SU-DHL-6 (cell line): ENCODE data around the gene ZMYND8.

ENCODE experiments used
- H2AFZ ChIP-seq: fragments of 200-600 bp; sonication (generic); 2 replicates; pipeline ENCODE4 v1.6.1; 2014; ENCODE audit warnings: low read depth, mild to moderate bottlenecking, moderate library complexity, mixed read lengths, antibody characterized with exemption, low read length; ENCODE audit not compliant: severe bottlenecking
- H3F3A ChIP-seq: fragments of 200-600 bp; shearing (Covaris generic); 2 replicates; pipeline ENCODE4 v1.6.0; 2016; ENCODE audit warnings: antibody characterized with exemption, mild to moderate bottlenecking; ENCODE audit not compliant: insufficient read depth
- H3K27ac ChIP-seq: fragments of 200-600 bp; sonication (generic); 2 replicates; pipeline ENCODE4 v1.5.1; 2016; ENCODE audit warnings: low read depth, mild to moderate bottlenecking, low read length, moderate library complexity, mixed read lengths
- H3K27me3 ChIP-seq: fragments of 200-600 bp; sonication (generic), shearing (Covaris generic); 2 replicates; pipeline ENCODE4 v1.6.0; 2014; ENCODE audit warnings: mild to moderate bottlenecking, low read length
- H3K36me3 ChIP-seq: fragments of 200-600 bp; sonication (generic); 2 replicates; pipeline ENCODE4 v1.6.1; 2014; ENCODE audit warnings: mild to moderate bottlenecking, low read length, mixed read lengths
- H3K4me2 ChIP-seq: fragments of 300-600, 200-600 bp; shearing (Covaris generic), sonication (generic); 2 replicates; pipeline ENCODE4 v1.6.0; 2014; ENCODE audit warnings: low read length, low read depth, mild to moderate bottlenecking; ENCODE audit not compliant: poor library complexity, severe bottlenecking
- H3K4me3 ChIP-seq: fragments of 200-600 bp; sonication (generic); 2 replicates; pipeline ENCODE4 v1.5.1; 2014; ENCODE audit warnings: antibody characterized with exemption, low read length, mild to moderate bottlenecking, mixed read lengths; ENCODE audit not compliant: insufficient read depth, poor library complexity, severe bottlenecking
- H3K79me2 ChIP-seq: fragments of 200-600 bp; sonication (generic); 2 replicates; pipeline ENCODE4 v1.6.1; 2014; ENCODE audit warnings: mild to moderate bottlenecking, low read length, moderate library complexity; ENCODE audit not compliant: insufficient read depth
- H3K9ac ChIP-seq: fragments of 200-600 bp; sonication (generic); 2 replicates; pipeline ENCODE4 v1.7.0; 2014; ENCODE audit warnings: mild to moderate bottlenecking, low read length
- H3K9me2 ChIP-seq: fragments of 200-600 bp; sonication (generic); replicated peaks from 2 replicates; pipeline ENCODE4 v1.6.1; 2014; ENCODE audit warnings: low read length; ENCODE audit not compliant: insufficient read depth
- H3K9me3 ChIP-seq: fragments of 200-600 bp; sonication (generic); 2 replicates; pipeline ENCODE4 v1.6.1; 2014; ENCODE audit warnings: low read length, mixed read lengths; ENCODE audit not compliant: insufficient read depth
- H4K20me1 ChIP-seq: fragments of 200-600 bp; sonication (generic); 2 replicates; pipeline ENCODE4 v1.6.1; 2014; ENCODE audit warnings: low read depth, mild to moderate bottlenecking, antibody characterized with exemption, low read length, moderate library complexity, mixed read lengths
- EZH2phosphoT487 ChIP-seq: fragments of 200-600 bp; sonication (generic), shearing (Covaris generic); conservative IDR thresholded peaks from 2 replicates; pipeline ENCODE4 v1.6.1; 2018; ENCODE audit warnings: mild to moderate bottlenecking, antibody characterized with exemption, low read length, moderate library complexity, mixed read lengths
- TF ChIP-seq, protein P1 (sequence below): fragments of 200-600 bp; sonication (generic); IDR thresholded peaks from one replicate; pipeline ENCODE4 v1.5.1; 2017; ENCODE audit warnings: antibody characterized with exemption, mild to moderate bottlenecking, low read length, moderate library complexity; ENCODE audit not compliant: insufficient read depth, poor library complexity, severe bottlenecking

The ZMYND8 gene

GRCh38 chr20:47318586-47319516 is 37.6 kb downstream of the ZMYND8 start:
- Histone ChIP-seq H3F3A (no peaks in the 10 kb centered on the region), H3K4me3 (no peak overlapping the region), H3K36me3 (no peaks in the 10 kb centered on the region), H3K27ac (no peak overlapping the region), H3K9ac (no peak overlapping the region), H3K4me2 (no peak overlapping the region), H2AFZ (no peak overlapping the region), H3K9me3 (no peaks in the 10 kb centered on the region), H4K20me1 (peaks cover 2% of the 10 kb centered on the region; the same call in 1 of the 2 replicates), H3K27me3 (no peaks in the 10 kb centered on the region), H3K9me2 (no peaks in the 10 kb centered on the region), H3K79me2 (peaks cover 100% of the 10 kb centered on the region)
- TF ChIP-seq, protein P1, sequence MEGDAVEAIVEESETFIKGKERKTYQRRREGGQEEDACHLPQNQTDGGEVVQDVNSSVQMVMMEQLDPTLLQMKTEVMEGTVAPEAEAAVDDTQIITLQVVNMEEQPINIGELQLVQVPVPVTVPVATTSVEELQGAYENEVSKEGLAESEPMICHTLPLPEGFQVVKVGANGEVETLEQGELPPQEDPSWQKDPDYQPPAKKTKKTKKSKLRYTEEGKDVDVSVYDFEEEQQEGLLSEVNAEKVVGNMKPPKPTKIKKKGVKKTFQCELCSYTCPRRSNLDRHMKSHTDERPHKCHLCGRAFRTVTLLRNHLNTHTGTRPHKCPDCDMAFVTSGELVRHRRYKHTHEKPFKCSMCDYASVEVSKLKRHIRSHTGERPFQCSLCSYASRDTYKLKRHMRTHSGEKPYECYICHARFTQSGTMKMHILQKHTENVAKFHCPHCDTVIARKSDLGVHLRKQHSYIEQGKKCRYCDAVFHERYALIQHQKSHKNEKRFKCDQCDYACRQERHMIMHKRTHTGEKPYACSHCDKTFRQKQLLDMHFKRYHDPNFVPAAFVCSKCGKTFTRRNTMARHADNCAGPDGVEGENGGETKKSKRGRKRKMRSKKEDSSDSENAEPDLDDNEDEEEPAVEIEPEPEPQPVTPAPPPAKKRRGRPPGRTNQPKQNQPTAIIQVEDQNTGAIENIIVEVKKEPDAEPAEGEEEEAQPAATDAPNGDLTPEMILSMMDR = no peak
- TF ChIP-seq EZH2phosphoT487 = no peak

- H3K4me3 ChIP-seq = no peak overlapping the region
- no peak overlapping the region for H3K9ac ChIP-seq
- H3K27me3 ChIP-seq = no peaks in the 10 kb centered on the region
- no peak overlapping the region for H2AFZ ChIP-seq
- H4K20me1 ChIP-seq = peaks cover 2% of the 10 kb centered on the region; the same call in 1 of the 2 replicates
- peaks cover 97% of the 10 kb centered on the region for H3K79me2 ChIP-seq
- H3K36me3 ChIP-seq = no peaks in the 10 kb centered on the region
- H3K9me3 ChIP-seq = no peaks in the 10 kb centered on the region
- no peak overlapping the region for H3K4me2 ChIP-seq
- no peaks in the 10 kb centered on the region for H3K9me2 ChIP-seq
- no peaks in the 10 kb centered on the region for H3F3A ChIP-seq
- TF ChIP-seq EZH2phosphoT487 = no peak
- TF ChIP-seq, protein P1 = no peak
- H3K27ac ChIP-seq = no peak overlapping the region
Observed at GRCh38 chr20:47318027-47318585, 38.4 kb downstream of the ZMYND8 start.

- no peaks in the 10 kb centered on the region for H3K36me3 ChIP-seq
- H3K9ac ChIP-seq = no peak overlapping the region
- H3K79me2 ChIP-seq = peaks cover 96% of the 10 kb centered on the region
Observed at GRCh38 chr20:47317127-47317895, 39.2 kb downstream of the ZMYND8 start.

More at GRCh38 chr20:47317127-47317895, 39.2 kb downstream of the ZMYND8 start:
- no peak overlapping the region for H2AFZ ChIP-seq
- H3K27me3 ChIP-seq = no peaks in the 10 kb centered on the region
- no peak for TF ChIP-seq EZH2phosphoT487
- TF ChIP-seq, protein P1 = no peak
- H3F3A ChIP-seq = no peaks in the 10 kb centered on the region
- H3K9me3 ChIP-seq = no peaks in the 10 kb centered on the region
- H3K4me2 ChIP-seq = peak overlapping the region; percentile 8
- no peak overlapping the region for H3K4me3 ChIP-seq
- H4K20me1 ChIP-seq = peaks cover 2% of the 10 kb centered on the region; the same call in 1 of the 2 replicates
- H3K27ac ChIP-seq = peak overlapping the region; percentile 42
- H3K9me2 ChIP-seq = no peaks in the 10 kb centered on the region
